Measurements from ENCODE around the gene GALNT5. TPM values are rescaled to one million over a fixed set of nuclear protein-coding genes. Genes with fewer than 3 reads are reported as not detected.
A peak's percentile ranks its signal among the peaks of the same experiment; 100 is the strongest.

The GALNT5 gene
- total and polyA plus RNA-seq, 4 donors = under 0.01 to 5.3 (median 0.01) TPM; not detected in 1

- 85% methylated on average over 3 of the region's 3 CpGs for WGBS
- no peak for DNase-seq (ENCODE audit: low spot score)
- Histone ChIP-seq H3K27me3 (ENCODE audit: control insufficient read depth in 4 of 4, insufficient read depth in 4 of 4, low read length in 3 of 4) (peaks cover 0 to 1% (median 0%) of the 10 kb centered on the region in 4 donors), H3K9me3 (ENCODE audit: control insufficient read depth in 4 of 4, low read length in 3 of 4) (no peaks in the 10 kb centered on the region), H3K4me1 (ENCODE audit: control insufficient read depth in 4 of 4, insufficient read depth in 4 of 4, low read length in 3 of 4) (peaks cover 0 to 5% (median 0%) of the 10 kb centered on the region in 4 donors), H3K36me3 (ENCODE audit: control insufficient read depth in 4 of 4, insufficient read depth in 3 of 4, low read depth in 1 of 4, low read length in 3 of 4) (no peaks in the 10 kb centered on the region), H3K27ac (ENCODE audit: low read depth in 1 of 2, low read length in 2 of 2) (no peak overlapping the region), H3K9ac (ENCODE audit: low read depth in 1 of 2, low read length in 2 of 2) (no peak overlapping the region), H3K4me3 (ENCODE audit: low read depth in 1 of 3, low read length in 3 of 3) (no peak overlapping the region)
- TF ChIP-seq EGR1 (IDR thresholded peaks at IDR 0.05; ENCODE audit: low read depth in 2 of 2) = no peak
- TF ChIP-seq, protein P1, sequence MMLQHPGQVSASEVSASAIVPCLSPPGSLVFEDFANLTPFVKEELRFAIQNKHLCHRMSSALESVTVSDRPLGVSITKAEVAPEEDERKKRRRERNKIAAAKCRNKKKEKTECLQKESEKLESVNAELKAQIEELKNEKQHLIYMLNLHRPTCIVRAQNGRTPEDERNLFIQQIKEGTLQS (IDR thresholded peaks at IDR 0.05) = no peak
- no peak for TF ChIP-seq RXRA (IDR thresholded peaks at IDR 0.05)
- TF ChIP-seq SP1 (IDR thresholded peaks at IDR 0.05) = no peak
- no peak for TF ChIP-seq HNF4A (conservative IDR thresholded peaks at IDR 0.05)
- no peak for TF ChIP-seq FOXA1 (IDR thresholded peaks at IDR 0.05)
- TF ChIP-seq JUND (IDR thresholded peaks at IDR 0.05) = no peak
- TF ChIP-seq REST (IDR thresholded peaks at IDR 0.05) = no peak
- TF ChIP-seq FOXA2 (IDR thresholded peaks at IDR 0.05) = no peak
- TF ChIP-seq NR2F2 (IDR thresholded peaks at IDR 0.05) = no peak
- no peak for TF ChIP-seq HNF4G (IDR thresholded peaks at IDR 0.05)
These were observed 879 bp upstream of the GALNT5 start for GRCh38 chr2:157256626-157257025.

- Histone ChIP-seq H3K9me3 (ENCODE audit: control insufficient read depth in 4 of 4, low read length in 3 of 4) (no peaks in the 10 kb centered on the region), H3K27ac (ENCODE audit: low read depth in 1 of 2, low read length in 2 of 2) (no peak overlapping the region), H3K4me1 (ENCODE audit: control insufficient read depth in 4 of 4, insufficient read depth in 4 of 4, low read length in 3 of 4) (peaks cover 0 to 5% (median 0%) of the 10 kb centered on the region in 4 donors), H3K9ac (ENCODE audit: low read depth in 1 of 2, low read length in 2 of 2) (no peak overlapping the region), H3K4me3 (ENCODE audit: low read depth in 1 of 3, low read length in 3 of 3) (no peak overlapping the region), H3K36me3 (ENCODE audit: control insufficient read depth in 4 of 4, insufficient read depth in 3 of 4, low read depth in 1 of 4, low read length in 3 of 4) (no peaks in the 10 kb centered on the region), H3K27me3 (ENCODE audit: control insufficient read depth in 4 of 4, insufficient read depth in 4 of 4, low read length in 3 of 4) (peaks cover 0 to 1% (median 0%) of the 10 kb centered on the region in 4 donors)
- peak; percentile 57 for DNase-seq (ENCODE audit: low spot score)
- no peak for TF ChIP-seq YY1 (IDR thresholded peaks at IDR 0.05)
- TF ChIP-seq GABPA (IDR thresholded peaks at IDR 0.05 in 1 of 2, conservative IDR thresholded peaks at IDR 0.05 in 1 of 2) = no peak
- TF ChIP-seq HNF4G (IDR thresholded peaks at IDR 0.05) = no peak
- TF ChIP-seq JUND (IDR thresholded peaks at IDR 0.05) = no peak
- TF ChIP-seq TAF1 (conservative IDR thresholded peaks at IDR 0.05) = no peak
- TF ChIP-seq CTCF (IDR thresholded peaks at IDR 0.05; ENCODE audit: low read depth, low read length, missing input control) = no peak
- TF ChIP-seq, protein P2, sequence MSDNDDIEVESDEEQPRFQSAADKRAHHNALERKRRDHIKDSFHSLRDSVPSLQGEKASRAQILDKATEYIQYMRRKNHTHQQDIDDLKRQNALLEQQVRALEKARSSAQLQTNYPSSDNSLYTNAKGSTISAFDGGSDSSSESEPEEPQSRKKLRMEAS (IDR thresholded peaks at IDR 0.05) = no peak
- TF ChIP-seq, protein P1 (IDR thresholded peaks at IDR 0.05) = no peak
- TF ChIP-seq HNF4A (conservative IDR thresholded peaks at IDR 0.05) = no peak
- no peak for TF ChIP-seq FOXA2 (IDR thresholded peaks at IDR 0.05)
- no peak for TF ChIP-seq NR2F2 (IDR thresholded peaks at IDR 0.05)
- no peak for TF ChIP-seq REST (IDR thresholded peaks at IDR 0.05)
- no peak for TF ChIP-seq ZBTB33 (IDR thresholded peaks at IDR 0.05)
- TF ChIP-seq RAD21 (IDR thresholded peaks at IDR 0.05) = no peak
- TF ChIP-seq EGR1 (IDR thresholded peaks at IDR 0.05; ENCODE audit: low read depth in 2 of 2) = no peak
- TF ChIP-seq FOXA1 (IDR thresholded peaks at IDR 0.05) = no peak
- no peak for TF ChIP-seq RXRA (IDR thresholded peaks at IDR 0.05)
- TF ChIP-seq SP1 (IDR thresholded peaks at IDR 0.05) = no peak
- 58% methylated on average over 8 of the region's 8 CpGs for WGBS
These were observed 1.2 kb downstream of the GALNT5 start for GRCh38 chr2:157258520-157259326.
